Tibial artery (tissue), 4 donors: ENCODE measurements around the gene GTPBP10.

Experiments
- DNase-seq, 2 donors: peaks; one replicate each; pipeline ENCODE4 v3.0.0-alpha.2; 2019
- H3K27ac ChIP-seq, 2 donors: fragments of 200-600 bp; sonication (generic) in 1 of 2; 1 replicate in 1 of 2; 2 replicates in 1 of 2; pipeline ENCODE4 v1.5.1; 2018 to 2019; ENCODE audit warnings: mild to moderate bottlenecking in 1 of 2
- H3K27me3 ChIP-seq, 2 donors: fragments of 200-600 bp; sonication (generic) in 1 of 2; one replicate each; pipeline versions ENCODE4 v1.5.1 to v1.6.0; 2016 to 2019
- H3K36me3 ChIP-seq, 3 donors: fragments of 200-600 bp; sonication (generic) in 2 of 3; one replicate each; pipeline ENCODE4 v1.5.1; 2016 to 2019; ENCODE audit warnings: mild to moderate bottlenecking in 2 of 3
- H3K4me1 ChIP-seq, 4 donors: fragments of 200-600 bp; sonication (generic) in 2 of 4; 1 replicate in 3 of 4; 2 replicates in 1 of 4; pipeline ENCODE4 v1.5.1; 2016 to 2019
- H3K4me3 ChIP-seq, 2 donors: fragments of 200-600 bp; sonication (generic) in 1 of 2; 1 replicate in 1 of 2; 2 replicates in 1 of 2; pipeline ENCODE4 v1.5.1; 2018 to 2019; ENCODE audit warnings: mild to moderate bottlenecking in 2 of 2
- H3K9me3 ChIP-seq, 3 donors: fragments of 200-600 bp; sonication (generic) in 1 of 3; one replicate each; pipeline ENCODE4 v1.5.1; 2016 to 2019
- CTCF ChIP-seq, 2 experiments: fragments of 200-600 bp in 1 of 2; fragments of 450-650 bp in 1 of 2; IDR thresholded peaks; one replicate each; pipeline ENCODE4 v1.5.1; 2017 to 2019; ENCODE audit warnings: antibody characterized with exemption in 2 of 2, mild to moderate bottlenecking in 1 of 2, moderate library complexity in 1 of 2
- intact Hi-C: fragments of 100-400 bp; cut with DNase I; formaldehyde crosslinking; loops from one replicate; pipeline ENCODE4 v1.15.0; 2023; ENCODE audit warnings: low total_unique reads

GTPBP10 gene

GRCh38 chr7:90396420-90396819, 49.9 kb downstream of the GTPBP10 start:
- peaks cover 0 to 13% (median 7%) of the 10 kb centered on the region in 3 donors for H3K9me3 ChIP-seq
- no peaks in the 10 kb centered on the region for H3K4me1 ChIP-seq
- intact Hi-C loops, result no loop called here
- H3K36me3 ChIP-seq, result peaks cover 0 to 4% (median 0%) of the 10 kb centered on the region in 3 donors
- no peak overlapping the region for H3K27ac ChIP-seq
- no peak overlapping the region for H3K4me3 ChIP-seq
- DNase-seq, result no peak
- H3K27me3 ChIP-seq, result no peaks in the 10 kb centered on the region
- no peak for TF ChIP-seq CTCF (IDR thresholded peaks at IDR 0.05)

GRCh38 chr7:90401989-90402388, 55.5 kb downstream of the GTPBP10 start:
- no peak for DNase-seq
- TF ChIP-seq CTCF (IDR thresholded peaks at IDR 0.05), result no peak

GRCh38 chr7:90402785-90403173, 56.3 kb downstream of the GTPBP10 start:
- H3K27ac ChIP-seq, result peak overlapping the region; percentile 90 to 92
- peak overlapping the region; percentile 71 to 73 for H3K4me3 ChIP-seq
- DNase-seq, result no peak
- peaks cover 0 to 13% (median 7%) of the 10 kb centered on the region in 3 donors for H3K9me3 ChIP-seq
- H3K36me3 ChIP-seq, result peaks cover 11 to 15% (median 11%) of the 10 kb centered on the region in 3 donors
- H3K4me1 ChIP-seq, result peaks cover 0 to 18% (median 12%) of the 10 kb centered on the region in 4 donors
- intact Hi-C loops, result loop anchor here (5.0 kb wide), 1 partner anchor 55 kb away; the partner anchor contains the start of gene GTPBP10
- TF ChIP-seq CTCF (IDR thresholded peaks at IDR 0.05), result no peak
- H3K27me3 ChIP-seq, result no peaks in the 10 kb centered on the region

More at GRCh38 chr7:90401989-90402388, 55.5 kb downstream of the GTPBP10 start:
- no peak overlapping the region for H3K4me3 ChIP-seq
- no peak overlapping the region for H3K27ac ChIP-seq
- peaks cover 0 to 13% (median 7%) of the 10 kb centered on the region in 3 donors for H3K9me3 ChIP-seq
- peaks cover 8 to 11% (median 11%) of the 10 kb centered on the region in 3 donors for H3K36me3 ChIP-seq
- intact Hi-C loops, result loop anchor here (5.0 kb wide), 1 partner anchor 55 kb away; the partner anchor contains the start of gene GTPBP10
- no peaks in the 10 kb centered on the region for H3K27me3 ChIP-seq
- peaks cover 0 to 18% (median 12%) of the 10 kb centered on the region in 4 donors for H3K4me1 ChIP-seq

- peaks cover 0 to 18% (median 12%) of the 10 kb centered on the region in 4 donors for H3K4me1 ChIP-seq
- H3K27ac ChIP-seq, result peak within 1 kb of the TSS; percentile 90 to 92
- peak; percentile 89 to 93 for DNase-seq
- H3K4me3 ChIP-seq, result peak within 1 kb of the TSS; percentile 71 to 73
- intact Hi-C loops, result loop anchor here (5.0 kb wide), 1 partner anchor 56 kb away; the partner anchor contains the start of gene GTPBP10
- TF ChIP-seq CTCF (IDR thresholded peaks at IDR 0.05), result no peak
- peaks cover 0 to 12% (median 3%) of the 10 kb centered on the region in 3 donors for H3K9me3 ChIP-seq
- H3K36me3 ChIP-seq, result peaks cover 11 to 17% (median 15%) of the 10 kb centered on the region in 3 donors
- H3K27me3 ChIP-seq, result no peaks in the 10 kb centered on the region
Measured at GRCh38 chr7:90403174-90404113, 56.9 kb downstream of the GTPBP10 start, which contains the start of gene CLDN12. Gene CLDN12 (plus strand): TSS chr7:90403461. CDS start chr7:90412677, 9,216 bp downstream.

- Histone ChIP-seq H3K36me3 (peaks cover 21 to 28% (median 21%) of the 10 kb centered on the region in 3 donors), H3K27me3 (no peaks in the 10 kb centered on the region), H3K9me3 (no peaks in the 10 kb centered on the region), H3K27ac (peak overlapping the region in 1 of 2 donors; percentile 90), H3K4me1 (peaks cover 0 to 18% (median 12%) of the 10 kb centered on the region in 4 donors), H3K4me3 (no peak overlapping the region)
- TF ChIP-seq CTCF (IDR thresholded peaks at IDR 0.05), result no peak
- intact Hi-C loops, result loop anchor here (5.0 kb wide), 1 partner anchor 57 kb away; the partner anchor contains the start of gene GTPBP10
- DNase-seq, result no peak
Measured at GRCh38 chr7:90404777-90405176, 58.3 kb downstream of the GTPBP10 start.
